Brain microvascular endothelial cell (primary cell): ENCODE data around the gene TTBK1.

ENCODE experiments used
- DNase-seq: peaks from one replicate; pipeline ENCODE4 v3.0.0-alpha.2; 2020
- H3K27ac ChIP-seq: fragments of 250-450 bp; sonication (Bioruptor Pico); 2 replicates; pipeline ENCODE4 v1.5.1; 2020; ENCODE audit warnings: mild to moderate bottlenecking, moderate library complexity
- H3K27me3 ChIP-seq: fragments of 250-450 bp; sonication (Bioruptor Pico); replicated peaks from 2 replicates; pipeline ENCODE4 v1.5.1; 2020; ENCODE audit warnings: mild to moderate bottlenecking
- H3K36me3 ChIP-seq: fragments of 250-450 bp; sonication (Bioruptor Pico); replicated peaks from 2 replicates; pipeline ENCODE4 v1.5.1; 2020; ENCODE audit warnings: mild to moderate bottlenecking
- H3K4me3 ChIP-seq: 2 replicates; pipeline ENCODE4 v1.5.1; 2011; ENCODE audit warnings: low read depth, mild to moderate bottlenecking, control low read depth, low read length, moderate library complexity
- in situ Hi-C: cut with HindIII; loops from 2 replicates; pipeline ENCODE4 v1.10.0; 2017; ENCODE audit warnings: low sequenced_read_pairs, low pct_ligation_motif_present
- TF ChIP-seq, protein P1 (sequence below): IDR thresholded peaks from 2 replicates; pipeline ENCODE4 v1.5.1; 2011; ENCODE audit warnings: low read depth, mild to moderate bottlenecking, moderate library complexity, low read length, control low read depth, inconsistent platforms; ENCODE audit errors: missing control alignments

TTBK1 gene

DNA sequence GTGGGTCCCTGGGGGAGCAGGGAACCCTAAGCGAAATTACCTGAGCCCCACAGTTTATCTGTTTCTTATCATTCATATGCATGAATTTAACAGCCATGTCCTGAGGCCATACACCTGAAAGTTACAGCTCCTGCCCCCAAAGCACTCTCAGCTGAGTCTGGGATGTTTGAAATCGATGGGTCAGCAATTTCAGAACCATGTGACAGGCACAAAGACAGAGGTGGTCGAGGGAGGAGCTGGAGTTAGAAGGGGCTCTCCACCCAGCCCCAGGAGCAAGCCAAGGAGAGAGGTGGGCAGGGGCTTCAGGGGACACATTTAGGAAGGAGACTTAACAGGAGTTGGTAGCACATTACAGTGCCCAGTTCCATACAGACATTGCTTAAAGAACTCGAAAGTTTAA, 14.9 kb downstream of the TTBK1 start:
- in situ Hi-C loops, result no loop called here
- no peak for DNase-seq
- H3K36me3 ChIP-seq, result no peaks in the 10 kb centered on the region

DNA sequence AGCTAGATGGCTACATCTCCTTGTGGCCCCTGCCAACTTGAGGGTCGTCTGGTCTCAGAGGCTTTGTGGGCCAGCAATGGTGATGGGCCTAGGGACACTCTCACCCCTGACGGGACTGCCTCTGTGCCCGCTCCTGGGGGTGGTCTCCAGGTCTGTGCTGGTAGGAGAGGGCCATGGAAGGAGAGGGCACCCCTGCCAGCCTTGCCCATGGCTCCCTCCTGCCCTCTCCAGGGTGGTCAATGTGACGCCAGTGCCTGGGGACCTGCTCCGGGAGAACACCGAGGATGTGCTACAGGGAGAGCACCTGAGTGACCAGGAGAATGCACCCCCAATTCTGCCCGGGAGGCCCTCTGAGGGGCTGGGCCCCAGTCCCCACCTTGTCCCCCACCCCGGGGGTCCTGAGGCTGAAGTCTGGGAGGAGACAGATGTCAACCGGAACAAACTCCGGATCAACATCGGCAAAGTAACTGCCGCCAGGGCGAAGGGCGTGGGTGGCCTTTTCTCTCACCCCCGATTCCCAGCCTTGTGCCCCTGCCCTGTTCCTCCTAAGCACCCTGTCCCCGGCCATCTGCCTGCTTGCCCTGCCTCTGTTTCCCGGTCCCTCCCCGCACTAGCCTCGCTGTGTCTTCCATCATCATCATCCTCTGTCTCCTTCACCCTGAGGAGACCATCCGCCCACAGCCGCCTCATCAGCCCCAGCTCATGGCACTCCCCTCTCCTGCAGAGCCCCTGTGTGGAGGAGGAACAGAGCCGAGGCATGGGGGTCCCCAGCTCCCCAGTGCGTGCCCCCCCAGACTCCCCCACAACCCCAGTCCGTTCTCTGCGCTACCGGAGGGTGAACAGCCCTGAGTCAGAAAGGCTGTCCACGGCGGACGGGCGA, 15.8 kb downstream of the TTBK1 start:
- peaks cover 3% of the 10 kb centered on the region for H3K27me3 ChIP-seq
- in situ Hi-C loops, result no loop called here
- TF ChIP-seq, protein P1, sequence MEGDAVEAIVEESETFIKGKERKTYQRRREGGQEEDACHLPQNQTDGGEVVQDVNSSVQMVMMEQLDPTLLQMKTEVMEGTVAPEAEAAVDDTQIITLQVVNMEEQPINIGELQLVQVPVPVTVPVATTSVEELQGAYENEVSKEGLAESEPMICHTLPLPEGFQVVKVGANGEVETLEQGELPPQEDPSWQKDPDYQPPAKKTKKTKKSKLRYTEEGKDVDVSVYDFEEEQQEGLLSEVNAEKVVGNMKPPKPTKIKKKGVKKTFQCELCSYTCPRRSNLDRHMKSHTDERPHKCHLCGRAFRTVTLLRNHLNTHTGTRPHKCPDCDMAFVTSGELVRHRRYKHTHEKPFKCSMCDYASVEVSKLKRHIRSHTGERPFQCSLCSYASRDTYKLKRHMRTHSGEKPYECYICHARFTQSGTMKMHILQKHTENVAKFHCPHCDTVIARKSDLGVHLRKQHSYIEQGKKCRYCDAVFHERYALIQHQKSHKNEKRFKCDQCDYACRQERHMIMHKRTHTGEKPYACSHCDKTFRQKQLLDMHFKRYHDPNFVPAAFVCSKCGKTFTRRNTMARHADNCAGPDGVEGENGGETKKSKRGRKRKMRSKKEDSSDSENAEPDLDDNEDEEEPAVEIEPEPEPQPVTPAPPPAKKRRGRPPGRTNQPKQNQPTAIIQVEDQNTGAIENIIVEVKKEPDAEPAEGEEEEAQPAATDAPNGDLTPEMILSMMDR, result no peak
- H3K27ac ChIP-seq, result no peak overlapping the region
- no peaks in the 10 kb centered on the region for H3K36me3 ChIP-seq
- H3K4me3 ChIP-seq, result no peak overlapping the region
- no peak for DNase-seq

More for the DNA sequence above, 14.9 kb downstream of the TTBK1 start:
- TF ChIP-seq, protein P1, result no peak
- peaks cover 3% of the 10 kb centered on the region for H3K27me3 ChIP-seq
- no peak overlapping the region for H3K4me3 ChIP-seq
- no peak overlapping the region for H3K27ac ChIP-seq

DNA sequence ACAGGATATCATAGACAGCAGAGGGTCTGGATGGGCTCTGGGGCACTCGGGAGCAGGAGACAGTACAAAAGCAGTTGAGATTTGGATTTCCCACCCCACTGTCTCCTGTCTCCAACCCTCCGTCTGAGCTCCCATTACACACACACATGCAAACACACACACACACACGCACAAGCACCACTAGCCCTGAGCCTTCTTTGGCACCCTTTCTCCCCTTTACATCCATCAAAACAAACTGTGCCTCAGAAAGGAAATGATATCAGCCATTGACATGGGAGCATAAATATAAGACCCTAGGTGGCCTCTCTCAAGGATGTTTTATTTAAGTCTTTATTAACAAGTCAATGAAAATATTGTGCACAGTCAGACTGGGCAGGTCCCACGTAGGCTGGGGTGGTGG, 17.5 kb downstream of the TTBK1 start:
- peaks cover 3% of the 10 kb centered on the region for H3K27me3 ChIP-seq
- H3K36me3 ChIP-seq, result no peaks in the 10 kb centered on the region
- no peak overlapping the region for H3K4me3 ChIP-seq
- TF ChIP-seq, protein P1, result no peak
- in situ Hi-C loops, result no loop called here
- DNase-seq, result no peak
- no peak overlapping the region for H3K27ac ChIP-seq

DNA sequence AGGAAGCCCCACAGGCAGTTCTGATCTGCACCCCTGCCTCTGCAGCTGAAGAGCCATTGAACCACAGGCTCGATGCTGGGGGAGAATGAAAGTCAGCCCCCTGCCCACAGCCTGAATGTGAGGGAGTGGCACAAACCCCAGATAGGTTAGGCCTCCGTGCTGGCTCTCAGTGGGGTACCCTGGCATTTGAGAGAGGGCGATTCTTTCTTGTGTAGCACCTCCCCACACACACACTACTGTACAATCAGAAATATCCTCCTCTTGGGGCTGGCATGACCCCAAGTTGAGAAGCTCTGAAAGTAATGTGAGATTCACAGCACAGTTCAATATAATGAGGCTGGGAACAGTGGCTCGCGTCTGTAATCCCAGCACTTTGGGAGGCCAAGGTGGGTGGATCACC, 17.9 kb downstream of the TTBK1 start:
- Histone ChIP-seq H3K27me3 (peaks cover 3% of the 10 kb centered on the region), H3K27ac (no peak overlapping the region), H3K36me3 (no peaks in the 10 kb centered on the region), H3K4me3 (no peak overlapping the region)
- DNase-seq, result no peak
- TF ChIP-seq, protein P1, result no peak
- in situ Hi-C loops, result no loop called here

DNA sequence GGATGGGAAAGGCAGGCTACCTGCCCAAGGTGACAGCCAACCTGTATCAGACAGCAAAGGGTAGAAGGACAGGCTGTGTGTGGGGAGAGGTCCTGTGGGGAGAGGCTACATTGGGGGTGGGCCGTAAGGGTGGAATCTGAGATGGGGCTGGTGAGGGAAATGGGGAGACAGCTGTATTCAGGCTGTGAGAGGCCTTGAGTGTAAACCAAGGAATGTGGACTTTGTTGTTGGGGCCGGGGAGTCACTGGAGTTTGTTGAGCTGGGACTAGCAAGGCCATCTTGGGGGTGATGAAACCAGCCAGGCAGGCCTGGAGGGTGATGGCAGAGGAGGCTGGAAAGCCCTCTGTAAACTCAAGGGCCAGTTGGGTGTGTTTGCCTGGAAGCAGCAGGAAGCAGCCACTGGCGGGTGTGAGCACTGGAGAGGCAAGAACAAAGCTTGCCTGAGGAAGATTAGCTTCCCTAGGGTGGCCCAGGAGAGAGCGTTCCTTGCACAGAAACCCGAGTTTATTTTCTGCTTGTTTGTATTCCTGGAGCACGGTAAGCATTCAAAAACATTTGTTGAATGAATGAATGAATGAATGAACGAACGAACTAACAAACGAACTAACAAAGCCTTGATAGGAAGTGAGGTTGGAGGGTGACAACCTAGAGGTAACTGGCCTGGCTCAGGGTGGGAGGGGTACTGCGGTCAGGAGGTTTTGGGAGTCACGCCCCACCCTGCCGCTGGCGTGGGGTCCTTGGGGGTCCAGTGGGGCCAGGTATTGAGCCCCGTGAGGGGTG, 18.9 kb downstream of the TTBK1 start:
- TF ChIP-seq, protein P1, result no peak
- in situ Hi-C loops, result no loop called here
- Histone ChIP-seq H3K27ac (no peak overlapping the region), H3K36me3 (no peaks in the 10 kb centered on the region), H3K27me3 (peaks cover under 1% of the 10 kb centered on the region), H3K4me3 (no peak overlapping the region)
- no peak for DNase-seq
